AG08395 (cell line): ENCODE data around the gene FAR2.
"Not testable (repeated sequence)": the region's sequence is repeated elsewhere in the genome, so short reads cannot be mapped to it uniquely, and the experiment has no call there.

Source experiments
- DNase-seq: peaks from one replicate; pipeline ENCODE4 v3.0.0; 2012; ENCODE audit warnings: mixed read lengths, low spot score

FAR2 gene

DNA sequence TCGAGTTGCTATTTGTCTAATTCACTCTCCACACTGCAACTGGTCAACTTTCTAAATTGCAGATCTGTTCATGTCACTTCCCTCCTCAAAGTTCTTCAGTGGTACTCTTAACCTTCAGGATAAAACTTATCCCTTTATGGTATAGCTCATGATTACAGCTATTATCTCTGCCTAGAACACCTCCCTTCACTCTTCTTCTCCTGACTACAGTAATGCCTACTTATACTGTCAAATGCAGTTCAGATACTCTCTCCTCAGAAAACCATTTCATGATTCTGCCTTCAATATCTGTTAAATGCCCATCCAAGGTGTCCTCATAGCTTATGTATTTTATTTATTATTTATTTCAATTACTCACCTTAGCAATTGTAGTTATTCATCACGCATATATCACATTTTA lies 85.5 kb downstream of the FAR2 start:
- DNase-seq: no peak

DNA sequence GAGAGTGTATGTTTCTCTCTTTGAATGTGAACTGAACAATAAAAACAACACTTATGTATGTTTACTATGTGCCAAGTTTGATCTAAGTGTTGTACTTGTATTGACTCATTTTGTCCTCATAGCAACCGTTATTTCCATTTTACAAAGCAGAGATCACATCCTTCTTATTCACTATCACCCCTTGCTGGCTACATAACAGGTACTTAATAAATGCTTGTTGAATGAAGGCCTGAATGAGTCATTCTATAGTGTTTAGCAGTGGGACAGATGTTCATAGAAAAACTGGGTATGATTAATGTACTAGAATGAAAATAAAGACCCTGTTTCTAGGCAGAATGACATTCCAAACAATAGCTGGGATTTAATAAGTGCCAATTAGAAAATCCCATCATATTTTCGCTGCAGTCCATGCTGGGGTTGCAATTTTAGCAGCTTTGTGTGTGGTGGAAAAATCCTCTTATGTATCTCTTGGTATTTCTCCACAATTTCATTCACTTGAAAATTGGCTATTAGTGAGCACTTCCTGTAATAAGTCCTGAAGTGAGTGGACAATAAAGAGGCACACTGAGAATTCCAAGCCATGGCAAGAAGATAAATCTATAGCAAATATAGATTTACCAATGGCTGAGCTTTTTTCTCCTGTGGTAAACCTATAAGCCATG lies 86.0 kb downstream of the FAR2 start:
- no peak for DNase-seq

DNA sequence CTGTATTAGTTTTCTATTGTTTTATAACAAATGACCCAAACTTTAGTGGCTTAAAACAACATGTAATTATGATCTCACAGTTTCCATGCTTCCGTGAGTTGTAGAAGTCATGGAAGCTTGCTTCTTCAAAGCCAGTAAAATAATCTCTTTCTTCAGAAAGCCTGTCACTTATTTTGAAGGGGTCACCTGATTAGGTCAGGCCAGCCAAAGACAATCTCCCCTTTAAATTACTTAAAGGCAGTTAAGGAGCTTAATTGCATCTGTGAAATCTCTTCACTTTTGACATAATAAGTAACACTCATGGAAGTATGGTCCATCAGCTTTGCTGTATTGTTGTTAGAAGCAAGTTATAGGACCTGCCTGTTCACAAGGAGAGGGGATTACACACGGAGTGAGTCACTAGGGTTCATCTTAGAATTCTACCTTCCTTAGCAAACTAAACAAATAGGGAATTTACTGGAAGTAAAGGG lies 89.8 kb downstream of the FAR2 start:
- DNase-seq: no peak

DNA sequence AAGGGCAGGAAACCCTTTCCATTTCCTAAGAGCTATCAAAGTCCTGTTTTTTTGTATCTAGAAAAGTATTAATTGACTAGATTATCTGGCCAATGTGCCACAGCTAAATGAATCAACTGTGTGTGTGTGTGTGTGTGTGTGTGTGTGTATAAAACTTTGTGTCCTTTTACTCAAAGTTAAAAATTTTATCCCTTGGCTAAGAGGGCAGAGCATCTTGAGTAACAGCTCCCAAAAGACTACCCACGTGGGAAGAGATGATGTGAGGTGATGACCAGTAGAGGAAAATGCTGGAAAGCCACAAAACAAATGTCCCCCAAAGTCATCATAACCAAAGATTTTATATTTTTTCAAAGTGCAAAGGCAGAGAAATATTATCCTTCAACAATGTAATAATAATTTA lies 90.3 kb downstream of the FAR2 start:
- DNase-seq: no peak

DNA sequence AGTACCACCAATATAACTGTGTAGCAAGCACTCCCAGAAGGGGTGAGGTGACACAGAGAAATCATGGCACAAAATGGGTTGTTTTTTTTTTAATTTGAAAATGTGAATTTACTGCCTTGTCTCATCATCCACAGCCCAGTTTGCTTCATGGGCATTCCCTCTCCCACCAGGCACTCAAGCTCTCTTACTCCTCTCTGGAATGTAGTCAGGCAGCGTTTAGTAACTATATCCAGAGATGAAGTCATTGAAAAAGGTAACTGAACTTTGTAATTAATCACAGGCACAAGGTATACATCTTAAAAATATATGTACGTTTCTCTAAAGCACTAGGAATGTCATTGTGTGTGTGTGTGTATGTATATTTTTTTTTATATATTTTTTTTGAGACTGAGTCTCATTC lies 91.4 kb downstream of the FAR2 start:
- DNase-seq: no peak

DNA sequence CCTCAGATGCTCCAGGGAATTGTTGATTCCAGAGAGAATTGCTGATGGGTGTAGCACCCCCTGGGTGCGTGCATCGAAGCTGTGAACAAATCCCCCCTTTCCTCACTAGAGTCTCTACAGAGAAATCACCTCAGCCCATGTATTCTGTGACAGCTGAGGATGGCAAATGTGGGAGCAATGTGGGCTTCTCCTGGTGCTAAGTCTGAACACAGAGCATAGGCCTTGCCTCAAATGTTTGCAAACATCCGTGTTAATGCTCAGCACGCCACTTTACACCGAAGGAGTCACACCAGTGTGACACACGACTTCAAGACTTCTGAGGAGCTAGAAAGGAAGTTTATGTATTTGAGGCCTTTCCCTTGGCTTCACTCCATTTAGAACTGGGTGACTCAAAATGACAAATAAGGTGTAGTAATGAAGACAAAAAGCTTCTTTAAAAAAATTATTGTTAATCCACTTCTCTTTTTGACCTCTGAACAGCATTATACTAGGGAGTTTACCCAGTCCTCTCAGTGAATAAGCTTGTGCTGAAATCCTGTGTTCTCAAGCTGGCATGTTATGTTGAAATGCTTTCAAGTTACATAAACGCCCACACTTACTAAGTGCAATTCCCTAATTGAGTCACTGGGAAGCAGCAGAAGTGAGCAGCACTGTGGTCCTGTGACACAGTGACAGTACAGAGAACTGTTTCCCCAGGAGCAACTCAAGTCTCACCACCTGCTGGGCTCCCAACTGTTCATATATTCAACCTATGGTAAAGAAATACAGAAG lies 92.9 kb downstream of the FAR2 start:
- peak; percentile 75 for DNase-seq

DNA sequence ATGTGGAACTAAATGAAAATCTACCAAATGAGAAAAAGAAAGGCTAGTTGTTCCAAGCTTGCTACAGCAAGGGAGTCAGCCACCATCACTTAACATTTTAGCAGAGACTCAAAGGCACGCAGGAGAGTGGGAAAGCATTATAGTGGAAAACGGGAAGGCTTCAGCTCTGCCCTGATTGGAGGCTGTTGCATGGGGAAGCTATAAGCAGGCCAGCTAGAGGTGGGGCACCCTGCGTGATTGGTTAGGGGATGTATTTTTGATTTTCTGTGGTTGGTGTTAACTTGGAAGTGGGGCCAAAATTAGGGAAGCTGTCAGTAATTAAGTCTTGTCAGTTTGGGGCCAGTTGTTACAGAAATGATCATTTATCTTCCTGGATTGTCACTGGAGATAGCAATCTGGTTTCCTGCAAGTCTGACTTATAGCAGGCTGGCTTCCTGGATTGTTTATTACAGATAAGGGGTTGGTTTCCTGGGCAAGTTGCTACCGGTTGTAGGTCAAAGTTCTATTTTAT lies 93.9 kb downstream of the FAR2 start:
- DNase-seq: no peak

DNA sequence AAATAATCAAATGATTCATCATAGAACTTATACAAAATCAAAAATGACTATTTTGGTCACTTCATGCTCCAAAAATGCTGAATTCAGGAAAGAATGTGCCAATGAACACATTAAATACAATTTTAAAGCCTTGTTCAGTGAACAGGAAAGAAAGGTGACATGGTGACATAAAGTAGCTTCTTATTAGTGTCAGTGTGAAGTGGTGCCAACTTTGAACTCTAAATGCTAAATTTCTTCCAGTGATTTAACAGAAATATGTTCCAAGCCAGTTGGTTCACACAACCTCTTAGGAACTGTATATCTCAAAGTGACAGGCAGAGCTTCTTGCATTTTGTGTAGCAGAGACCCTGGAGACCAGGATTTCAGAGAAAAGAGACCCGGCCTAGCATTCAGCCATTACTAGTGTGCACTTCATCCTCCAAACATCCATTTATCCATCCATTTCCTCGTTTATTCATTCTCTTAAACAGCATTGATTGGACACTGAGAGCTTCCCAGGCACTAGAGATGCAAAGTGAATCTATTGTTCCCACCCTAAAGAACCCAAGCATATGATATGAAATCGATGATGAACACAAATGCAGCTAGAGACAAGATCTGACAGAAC lies 95.2 kb downstream of the FAR2 start:
- no peak for DNase-seq

DNA sequence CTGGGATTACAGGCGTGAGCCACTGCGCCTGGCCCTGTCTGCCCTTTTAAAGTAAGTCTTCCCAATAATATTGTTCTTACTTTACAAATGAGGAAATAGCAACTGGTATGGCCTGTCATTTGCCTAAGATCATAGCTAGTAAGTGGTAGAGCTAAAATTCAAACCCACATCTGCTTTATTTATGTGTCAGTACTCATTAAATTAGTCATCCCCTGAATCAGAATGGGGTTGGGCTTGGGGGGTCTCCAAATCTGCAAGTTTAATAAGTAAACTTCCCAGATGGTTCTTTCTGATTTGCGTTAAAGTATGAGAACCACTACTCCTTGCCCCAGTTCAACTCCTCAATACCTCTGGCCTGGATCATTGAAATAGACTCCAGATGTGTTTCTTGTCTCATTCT lies 96.2 kb downstream of the FAR2 start:
- DNase-seq: no peak

DNA sequence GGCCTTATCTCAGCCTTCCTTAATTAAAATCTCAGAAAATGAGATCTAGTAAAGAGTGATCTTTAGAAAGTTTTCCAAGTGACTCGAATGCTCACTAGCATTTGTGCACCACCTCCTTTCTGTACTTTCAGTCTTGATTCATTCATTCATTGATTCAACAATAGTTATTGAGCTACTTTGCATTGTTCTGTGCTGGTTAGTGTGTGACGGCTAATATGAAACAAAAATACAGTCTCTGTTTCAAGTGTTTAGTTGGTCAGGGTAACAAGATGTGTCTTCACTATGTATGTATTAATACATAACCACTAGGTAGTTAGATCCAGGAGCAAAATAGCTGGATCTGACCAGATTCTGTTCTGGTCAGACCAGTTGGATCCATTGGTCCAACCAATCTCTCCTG lies 100.9 kb downstream of the FAR2 start:
- no peak for DNase-seq

DNA sequence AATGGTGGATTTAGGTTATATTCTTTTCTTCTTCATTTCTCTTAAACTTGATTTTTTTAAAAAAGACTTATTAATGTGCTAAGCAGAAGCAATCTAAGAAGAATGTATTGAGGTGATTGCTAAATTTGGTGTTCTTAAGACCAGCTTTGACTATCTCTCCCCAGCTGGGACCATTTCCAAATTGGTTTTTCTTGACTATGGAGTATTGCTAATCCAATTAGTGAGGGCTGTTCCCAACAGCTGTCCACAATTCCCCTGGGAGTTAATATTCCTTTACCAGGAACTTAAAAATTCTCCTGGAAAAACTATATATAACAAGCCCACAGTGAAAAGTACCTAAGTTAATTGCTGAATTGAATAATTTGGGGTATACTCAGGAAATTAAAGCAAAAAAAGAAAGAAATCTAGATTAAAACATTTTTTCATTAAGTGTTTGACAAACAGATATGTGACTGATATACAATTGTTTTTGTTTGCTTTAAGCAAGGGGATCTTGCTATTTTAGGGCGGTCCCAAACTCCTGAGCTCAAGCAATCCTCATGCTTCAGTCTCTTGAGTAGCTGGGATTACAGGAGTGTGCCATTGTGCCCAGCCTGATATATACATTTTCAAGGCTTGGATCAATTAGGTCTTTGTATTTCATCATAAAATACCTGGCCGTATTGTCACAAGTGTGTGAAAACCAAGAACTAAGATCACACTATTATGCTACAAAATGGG lies 105.0 kb downstream of the FAR2 start:
- no peak for DNase-seq

DNA sequence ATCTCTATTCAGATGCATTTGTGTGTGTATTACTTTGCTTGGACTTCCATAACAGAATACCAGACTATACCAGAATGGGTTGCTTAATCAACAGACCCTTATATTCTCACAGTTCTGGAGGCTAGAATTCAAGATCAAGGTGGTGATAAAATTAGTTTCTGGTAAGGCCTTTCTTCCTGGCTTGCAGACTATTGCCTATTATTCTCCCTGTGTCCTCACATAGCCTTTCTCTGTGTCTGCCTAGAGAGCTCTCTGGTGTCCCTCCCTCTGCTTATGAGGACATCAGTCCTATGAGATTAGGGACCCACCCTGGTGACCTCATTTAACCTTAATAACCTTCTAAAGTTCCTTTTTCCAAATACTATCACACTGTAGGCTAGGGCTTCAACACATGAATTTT lies 106.0 kb downstream of the FAR2 start:
- DNase-seq: no peak

DNA sequence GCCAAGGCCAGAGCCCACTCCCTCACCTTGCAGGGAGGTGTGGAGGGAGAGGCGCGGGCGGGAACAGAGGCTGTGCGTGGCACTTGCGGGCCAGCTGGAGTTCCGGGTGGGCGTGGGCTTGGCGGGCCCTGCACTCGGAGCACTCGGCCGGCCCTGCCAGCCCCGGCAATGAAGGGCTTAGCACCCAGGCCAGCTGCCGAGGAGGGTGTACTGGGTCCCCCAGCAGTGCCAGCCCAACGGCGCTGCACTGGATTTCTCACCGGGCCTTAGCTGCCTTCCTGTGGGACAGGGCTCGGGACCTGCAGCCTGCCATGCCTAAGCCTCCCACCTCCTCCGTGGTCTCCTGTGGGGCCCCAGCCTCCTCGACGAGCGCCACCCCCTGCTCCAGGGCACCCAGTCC lies 107.5 kb downstream of the FAR2 start:
- DNase-seq: no peak

DNA sequence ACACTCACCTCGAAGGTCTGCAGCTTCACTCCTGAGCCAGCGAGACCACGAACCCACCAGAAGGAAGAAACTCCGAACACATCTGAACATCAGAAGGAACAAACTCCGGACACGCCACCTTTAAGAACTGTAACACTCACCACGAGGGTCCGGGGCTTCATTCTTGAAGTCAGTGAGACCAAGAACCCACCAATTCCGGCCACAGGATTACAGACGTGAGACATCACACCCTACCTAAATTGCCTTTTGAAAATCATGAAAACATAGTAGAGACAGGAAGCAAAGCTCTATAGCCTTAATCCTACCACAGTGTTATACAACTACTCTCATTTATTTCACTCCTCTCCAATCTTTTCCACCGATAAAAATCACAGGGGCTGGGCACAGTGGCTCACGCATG lies 108.6 kb downstream of the FAR2 start:
- not testable (repeated sequence) for DNase-seq

DNA sequence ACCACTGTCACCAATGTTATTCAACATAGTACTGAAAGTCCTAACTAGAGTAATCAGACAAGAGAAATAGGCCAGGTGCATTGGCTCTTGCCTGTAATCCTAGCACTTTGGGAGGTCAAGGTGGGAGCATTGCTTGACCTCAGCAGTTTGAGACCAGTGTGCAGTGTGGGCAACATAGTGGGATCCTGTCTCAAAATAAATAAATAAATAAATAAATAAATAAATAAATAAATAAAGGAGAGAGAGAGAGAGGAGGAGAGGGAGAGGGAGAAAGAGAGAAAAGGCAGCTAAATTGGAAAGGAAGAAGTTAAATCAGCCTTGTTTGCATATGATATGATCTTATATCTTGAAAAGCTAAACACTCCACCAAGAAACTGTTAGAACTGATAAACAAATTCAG lies 115.3 kb downstream of the FAR2 start:
- no peak for DNase-seq

DNA sequence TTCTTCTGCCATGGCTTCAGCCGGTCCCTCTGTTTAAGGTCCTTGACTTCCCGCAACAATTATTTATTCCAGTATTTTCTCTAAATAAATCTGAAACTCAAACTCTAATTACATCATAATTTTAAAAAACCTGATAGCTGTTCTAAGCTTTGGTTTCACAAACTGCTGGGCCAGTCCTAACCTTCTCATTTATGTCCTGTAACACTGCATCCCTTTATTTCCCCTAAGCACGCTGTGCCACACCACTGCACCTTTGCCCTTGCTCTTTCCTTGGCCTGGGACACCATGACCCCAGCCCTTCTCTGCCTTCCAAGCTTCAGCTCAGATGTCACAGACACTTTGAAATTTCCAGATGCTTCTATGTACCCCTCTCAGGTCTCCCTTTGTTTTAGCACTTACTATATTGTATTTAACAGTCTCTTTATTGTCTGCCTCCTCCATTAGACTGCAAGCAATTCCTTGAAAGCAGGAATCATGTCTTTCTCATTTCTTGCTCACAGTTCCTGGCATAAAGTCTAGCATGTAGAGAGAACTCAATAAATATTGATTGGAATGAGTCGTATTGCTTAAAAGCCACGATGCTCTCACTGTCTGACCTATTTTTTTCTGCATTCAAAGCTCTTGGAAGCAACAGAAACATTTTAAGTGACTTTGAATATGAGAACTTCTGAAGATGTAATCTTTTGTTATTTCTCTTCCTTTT lies 120.8 kb downstream of the FAR2 start:
- no peak for DNase-seq

DNA sequence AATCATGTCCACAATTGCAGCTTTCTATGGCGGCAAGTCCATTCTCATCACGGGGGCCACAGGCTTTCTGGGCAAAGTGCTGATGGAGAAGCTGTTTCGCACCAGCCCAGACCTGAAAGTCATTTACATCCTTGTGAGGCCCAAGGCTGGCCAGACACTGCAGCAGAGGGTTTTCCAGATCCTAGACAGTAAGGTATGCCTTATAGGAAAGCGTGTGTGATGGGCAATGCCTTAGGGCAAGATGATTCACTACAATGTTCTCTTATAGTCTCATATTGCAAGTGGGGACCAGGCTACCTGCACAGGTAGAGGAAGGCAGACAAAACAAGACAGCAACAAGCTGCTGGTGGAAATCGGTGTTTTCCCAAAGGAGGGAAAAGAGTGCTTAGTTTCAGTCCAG lies 121.4 kb downstream of the FAR2 start:
- DNase-seq: no peak

DNA sequence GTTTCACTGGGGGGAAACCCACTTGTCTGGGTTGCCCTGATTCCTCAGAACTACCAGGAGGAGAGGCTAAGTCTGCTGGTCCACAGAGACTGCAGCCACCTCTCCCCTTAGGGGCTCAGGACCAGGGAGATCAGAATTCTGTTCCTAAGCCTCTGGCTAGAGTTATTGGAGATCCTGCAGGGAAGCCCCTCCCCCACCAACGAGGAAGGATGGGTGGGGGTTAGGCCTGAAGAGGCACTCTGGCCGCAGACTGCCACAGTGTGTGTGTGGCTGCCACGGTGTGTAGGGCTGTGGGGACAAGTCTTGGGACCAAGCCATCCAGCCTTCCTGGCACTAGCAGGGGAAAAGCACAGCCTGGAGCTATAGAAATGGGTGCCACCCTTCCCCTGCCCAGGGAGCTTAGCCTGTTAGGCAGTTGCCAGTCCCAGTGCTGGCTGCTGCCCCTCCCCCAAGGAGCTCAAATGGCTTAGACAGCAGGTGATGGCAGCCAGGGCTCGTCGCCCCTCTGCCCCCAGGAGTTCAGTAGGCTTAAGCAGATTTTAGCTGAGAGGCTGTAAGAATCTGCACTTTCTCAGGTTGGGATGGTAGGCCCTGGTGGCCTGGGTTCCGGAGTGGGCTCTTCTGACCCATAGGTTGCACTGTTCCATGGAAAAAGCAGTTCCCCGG lies 124.2 kb downstream of the FAR2 start:
- no peak for DNase-seq

DNA sequence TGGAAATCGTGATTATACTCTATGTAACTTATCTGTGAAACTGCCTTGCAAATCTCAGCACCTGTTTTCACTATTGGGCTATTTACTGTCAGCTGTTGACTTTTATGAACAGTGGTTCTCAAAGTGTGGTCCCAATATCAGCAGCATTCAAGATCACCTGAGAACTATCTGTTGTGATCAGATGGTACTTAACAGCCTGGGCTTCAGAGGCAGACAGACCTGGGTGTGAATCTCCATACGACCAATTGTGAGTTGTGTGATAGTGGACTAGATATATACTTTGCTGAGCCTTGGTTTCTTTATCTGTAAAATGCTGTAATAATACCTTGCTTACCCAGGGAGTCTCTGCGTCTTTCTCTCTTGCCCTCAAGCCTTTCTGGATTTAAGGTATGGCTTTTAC lies 126.8 kb downstream of the FAR2 start:
- no peak for DNase-seq

DNA sequence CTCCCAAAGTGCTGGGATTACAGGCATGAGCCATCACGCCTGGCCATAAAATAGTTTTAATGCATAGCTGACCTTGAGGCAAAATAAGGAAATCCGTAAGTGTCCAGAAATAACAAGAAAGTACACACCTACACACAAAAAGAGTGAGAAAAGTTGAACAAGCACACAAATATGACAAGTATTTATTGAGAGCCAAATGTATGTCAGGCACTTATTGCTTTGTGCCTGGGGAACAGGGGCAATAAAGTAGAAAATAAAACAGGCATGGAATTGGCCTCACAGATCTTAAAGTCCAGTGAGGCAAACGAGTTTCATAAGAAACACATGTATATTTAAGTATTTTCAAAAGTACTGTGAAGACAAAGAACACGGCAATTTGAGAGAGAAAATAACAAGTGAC lies 128.2 kb downstream of the FAR2 start:
- DNase-seq: no peak

DNA sequence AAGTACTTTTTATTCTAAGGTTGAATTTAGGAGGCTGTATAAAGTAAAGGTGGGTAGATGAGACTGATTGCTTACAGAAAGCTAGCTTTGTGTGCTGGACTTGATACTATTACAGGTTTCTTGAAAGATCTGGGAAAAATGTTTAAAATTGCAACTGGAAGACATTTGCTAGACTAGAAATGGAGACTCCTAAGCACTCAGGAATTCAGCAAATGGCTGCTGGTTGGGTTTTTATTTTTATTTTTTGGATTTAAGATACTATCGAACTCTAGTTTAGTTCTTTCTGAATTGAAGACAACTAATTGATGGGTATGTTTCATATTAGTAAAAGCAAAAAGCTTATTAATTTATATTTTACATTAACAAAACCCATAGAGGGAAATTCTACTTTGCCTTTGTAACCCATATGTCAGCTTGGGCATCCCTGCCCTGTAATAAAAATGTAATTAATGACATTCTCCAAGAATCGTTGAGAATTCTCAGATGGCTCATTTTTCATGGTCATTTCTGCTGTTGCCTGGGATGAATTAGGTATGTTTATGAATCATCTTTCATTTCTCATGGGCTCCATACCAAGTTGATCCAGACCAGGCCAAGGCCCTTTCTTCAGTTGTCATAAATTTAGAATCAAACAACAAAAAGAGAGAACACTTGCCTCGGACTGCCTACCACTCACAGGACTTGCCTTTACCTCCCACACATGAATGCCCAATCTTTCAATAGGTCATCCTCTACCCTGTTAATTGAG lies 129.8 kb downstream of the FAR2 start:
- DNase-seq: peak; percentile 36
